Sigmoid colon (tissue), 4 donors: Measurements from ENCODE around the gene NDRG4.

ENCODE experiments used
- EP300 ChIP-seq, 4 donors: sonication (generic); formaldehyde crosslinking; IDR thresholded peaks; one replicate each; pipeline ENCODE4 v1.6.1; 2017; ENCODE audit warnings: antibody characterized with exemption in 4 of 4
- POLR2A ChIP-seq, 2 donors: fragments of 450-650 bp; IDR thresholded peaks; one replicate each; pipeline ENCODE4 v1.6.1; 2016; ENCODE audit warnings: antibody characterized with exemption in 2 of 2, mild to moderate bottlenecking in 2 of 2, moderate library complexity in 2 of 2
- POLR2AphosphoS5 ChIP-seq, 4 donors: sonication (generic); formaldehyde crosslinking; IDR thresholded peaks; one replicate each; pipeline ENCODE4 v1.6.1; 2017; ENCODE audit warnings: antibody characterized with exemption in 4 of 4
- TF ChIP-seq, protein P1 (sequence below), 4 experiments: fragments of 450-650 bp in 3 of 4; fragments of 200-600 bp in 1 of 4; IDR thresholded peaks; one replicate each; pipeline ENCODE4 v1.5.1; 2016 to 2019; ENCODE audit warnings: antibody characterized with exemption in 4 of 4, mild to moderate bottlenecking in 3 of 4, moderate library complexity in 2 of 4

DNA sequence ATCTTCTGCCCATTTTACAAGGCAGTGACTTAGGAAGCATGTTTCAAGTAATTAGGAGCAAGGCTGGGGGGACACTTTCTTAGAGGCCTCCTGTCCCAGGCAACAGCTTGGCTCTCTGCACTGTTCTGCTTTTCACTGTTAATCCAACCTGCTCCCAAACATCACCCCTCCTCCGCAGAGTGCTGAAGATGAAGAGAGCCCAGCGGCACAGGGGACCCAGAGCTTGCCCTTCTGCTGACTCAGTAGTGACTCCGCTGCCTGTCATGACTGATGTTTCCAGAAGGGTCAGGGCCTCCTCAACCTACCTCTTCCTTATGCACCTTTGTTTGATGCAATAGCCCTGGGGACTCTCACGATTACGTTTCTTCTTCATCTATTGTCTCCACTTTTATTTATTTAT is 38.9 kb upstream of the NDRG4 start:
- TF ChIP-seq, protein P1, sequence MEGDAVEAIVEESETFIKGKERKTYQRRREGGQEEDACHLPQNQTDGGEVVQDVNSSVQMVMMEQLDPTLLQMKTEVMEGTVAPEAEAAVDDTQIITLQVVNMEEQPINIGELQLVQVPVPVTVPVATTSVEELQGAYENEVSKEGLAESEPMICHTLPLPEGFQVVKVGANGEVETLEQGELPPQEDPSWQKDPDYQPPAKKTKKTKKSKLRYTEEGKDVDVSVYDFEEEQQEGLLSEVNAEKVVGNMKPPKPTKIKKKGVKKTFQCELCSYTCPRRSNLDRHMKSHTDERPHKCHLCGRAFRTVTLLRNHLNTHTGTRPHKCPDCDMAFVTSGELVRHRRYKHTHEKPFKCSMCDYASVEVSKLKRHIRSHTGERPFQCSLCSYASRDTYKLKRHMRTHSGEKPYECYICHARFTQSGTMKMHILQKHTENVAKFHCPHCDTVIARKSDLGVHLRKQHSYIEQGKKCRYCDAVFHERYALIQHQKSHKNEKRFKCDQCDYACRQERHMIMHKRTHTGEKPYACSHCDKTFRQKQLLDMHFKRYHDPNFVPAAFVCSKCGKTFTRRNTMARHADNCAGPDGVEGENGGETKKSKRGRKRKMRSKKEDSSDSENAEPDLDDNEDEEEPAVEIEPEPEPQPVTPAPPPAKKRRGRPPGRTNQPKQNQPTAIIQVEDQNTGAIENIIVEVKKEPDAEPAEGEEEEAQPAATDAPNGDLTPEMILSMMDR (IDR thresholded peaks at IDR 0.05) = no peak
- no peak for TF ChIP-seq POLR2AphosphoS5 (IDR thresholded peaks at IDR 0.05)
- no peak for TF ChIP-seq EP300 (IDR thresholded peaks at IDR 0.05)
- no peak for TF ChIP-seq POLR2A (IDR thresholded peaks at IDR 0.05)
